ENCODE measurements around the gene COLEC11. TPM values are rescaled to one million over a fixed set of nuclear protein-coding genes. Genes with fewer than 3 reads are reported as not detected.

Gene COLEC11
- total and polyA plus RNA-seq, 2 donors (not counting 1 experiment from before 2014, with no cell fraction given), result not detected

DNA sequence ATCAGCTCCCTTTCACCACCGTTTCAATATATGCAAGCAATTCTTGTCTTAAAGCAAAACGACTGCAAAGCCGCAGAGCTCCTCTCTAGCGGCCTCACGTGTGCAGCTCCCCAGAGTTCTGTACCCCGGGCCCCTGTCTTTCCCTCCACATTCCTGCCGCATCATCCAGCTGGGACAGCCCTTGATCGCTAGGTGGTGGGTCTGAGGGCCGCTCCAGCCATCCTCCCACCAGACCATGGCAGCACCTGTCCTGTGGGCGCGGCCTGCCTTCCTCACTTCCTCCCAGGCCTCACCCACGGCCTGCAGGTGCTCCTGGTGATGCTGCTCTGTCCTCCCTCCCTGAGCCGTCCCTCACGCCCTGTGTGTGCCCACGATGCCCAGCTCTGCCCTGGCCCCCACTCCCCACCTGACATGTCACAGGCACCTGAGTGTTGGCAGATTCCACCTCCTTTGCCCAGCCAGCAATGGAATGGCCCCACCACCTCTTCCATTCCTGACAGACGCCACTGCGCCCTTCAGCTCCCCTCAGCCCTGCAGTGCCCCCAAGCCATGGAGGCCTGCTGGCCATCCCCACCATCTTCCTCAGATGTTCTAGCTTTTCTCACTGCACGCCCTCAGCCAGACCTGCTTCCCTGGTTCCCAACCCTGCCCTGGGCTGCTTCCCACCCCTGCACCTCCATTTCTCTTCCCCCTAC lies 47.8 kb downstream of the COLEC11 start:
- ChIA-PET POLR2A (no interaction called here), CTCF (no interaction called here)
- intact Hi-C loops (cut with micrococcal nuclease), result no loop called here
- Histone ChIP-seq H3K9ac (ENCODE audit: low read length) (no peak overlapping the region), H3K4me3 (ENCODE audit: control extremely low read depth in 1 of 5, extremely low read depth in 1 of 5, insufficient read depth in 1 of 5, low read depth in 2 of 5, low read length in 4 of 5) (no peak overlapping the region), H2AFZ (ENCODE audit: insufficient read depth, low read depth, low read length, poor library complexity, severe bottlenecking) (no peak overlapping the region), H3K4me2 (replicated peaks; ENCODE audit: low read depth, low read length, poor library complexity, severe bottlenecking) (no peak overlapping the region), H3K36me3 (replicated peaks in 1 of 2; ENCODE audit: control extremely low read depth in 1 of 2, control insufficient read depth in 1 of 2, extremely low read depth in 1 of 2, insufficient read depth in 2 of 2, low read length in 1 of 2) (no peaks in the 10 kb centered on the region), H3K9me3 (ENCODE audit: control extremely low read depth in 1 of 3, control insufficient read depth in 2 of 3, insufficient read depth in 1 of 3, low read length in 2 of 3) (no peaks in the 10 kb centered on the region), H3K79me2 (ENCODE audit: control insufficient read depth, insufficient read depth, low read length) (no peaks in the 10 kb centered on the region), H3K4me1 (ENCODE audit: control insufficient read depth in 2 of 2, insufficient read depth in 2 of 2, low read length in 2 of 2) (no peaks in the 10 kb centered on the region), H4K20me1 (ENCODE audit: control insufficient read depth, insufficient read depth, low read length, poor library complexity, severe bottlenecking) (no peaks in the 10 kb centered on the region), H3K27ac (ENCODE audit: low read length in 2 of 2) (no peak overlapping the region), H3K27me3 (replicated peaks in 1 of 4; ENCODE audit: control extremely low read depth in 1 of 4, control insufficient read depth in 3 of 4, insufficient read depth in 4 of 4, low read length in 3 of 4) (no peaks in the 10 kb centered on the region)
- DNase-seq (no peak), ATAC-seq (ENCODE audit: low read depth) (no peak)
- no peaks in the 10 kb centered on the region for H3K9me3 Mint-ChIP-seq (ENCODE audit: insufficient read depth)
- no peak for TF ChIP-seq EZH2 (IDR thresholded peaks at IDR 0.05; ENCODE audit: borderline replicate concordance, insufficient read depth, low read depth, low read length, poor library complexity, severe bottlenecking)
- TF ChIP-seq, protein P1, sequence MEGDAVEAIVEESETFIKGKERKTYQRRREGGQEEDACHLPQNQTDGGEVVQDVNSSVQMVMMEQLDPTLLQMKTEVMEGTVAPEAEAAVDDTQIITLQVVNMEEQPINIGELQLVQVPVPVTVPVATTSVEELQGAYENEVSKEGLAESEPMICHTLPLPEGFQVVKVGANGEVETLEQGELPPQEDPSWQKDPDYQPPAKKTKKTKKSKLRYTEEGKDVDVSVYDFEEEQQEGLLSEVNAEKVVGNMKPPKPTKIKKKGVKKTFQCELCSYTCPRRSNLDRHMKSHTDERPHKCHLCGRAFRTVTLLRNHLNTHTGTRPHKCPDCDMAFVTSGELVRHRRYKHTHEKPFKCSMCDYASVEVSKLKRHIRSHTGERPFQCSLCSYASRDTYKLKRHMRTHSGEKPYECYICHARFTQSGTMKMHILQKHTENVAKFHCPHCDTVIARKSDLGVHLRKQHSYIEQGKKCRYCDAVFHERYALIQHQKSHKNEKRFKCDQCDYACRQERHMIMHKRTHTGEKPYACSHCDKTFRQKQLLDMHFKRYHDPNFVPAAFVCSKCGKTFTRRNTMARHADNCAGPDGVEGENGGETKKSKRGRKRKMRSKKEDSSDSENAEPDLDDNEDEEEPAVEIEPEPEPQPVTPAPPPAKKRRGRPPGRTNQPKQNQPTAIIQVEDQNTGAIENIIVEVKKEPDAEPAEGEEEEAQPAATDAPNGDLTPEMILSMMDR (IDR thresholded peaks at IDR 0.05), result no peak
- H3K4me3 Mint-ChIP-seq, result no peak overlapping the region
- 81% methylated on average over 15 of the region's 18 CpGs for WGBS (ENCODE audit: insufficient coverage)
- no peak overlapping the region for H3K27ac Mint-ChIP-seq
- H3K27me3 Mint-ChIP-seq, result no peaks in the 10 kb centered on the region
- no peaks in the 10 kb centered on the region for H3K4me1 Mint-ChIP-seq

GRCh38 chr2:3643371-3644245 lies 48.7 kb downstream of the COLEC11 start:
- no peaks in the 10 kb centered on the region for H4K20me1 ChIP-seq (ENCODE audit: control insufficient read depth, insufficient read depth, low read length, poor library complexity, severe bottlenecking)
- POLR2A ChIA-PET, result no interaction called here
- no peaks in the 10 kb centered on the region for H3K4me1 Mint-ChIP-seq

More at GRCh38 chr2:3643371-3644245, 48.7 kb downstream of the COLEC11 start:
- Histone ChIP-seq H3K36me3 (replicated peaks in 1 of 2; ENCODE audit: control extremely low read depth in 1 of 2, control insufficient read depth in 1 of 2, extremely low read depth in 1 of 2, insufficient read depth in 2 of 2, low read length in 1 of 2) (no peaks in the 10 kb centered on the region), H2AFZ (ENCODE audit: insufficient read depth, low read depth, low read length, poor library complexity, severe bottlenecking) (no peak overlapping the region), H3K4me3 (ENCODE audit: control extremely low read depth in 1 of 5, extremely low read depth in 1 of 5, insufficient read depth in 1 of 5, low read depth in 2 of 5, low read length in 4 of 5) (no peak overlapping the region), H3K79me2 (ENCODE audit: control insufficient read depth, insufficient read depth, low read length) (no peaks in the 10 kb centered on the region), H3K27ac (ENCODE audit: low read length in 2 of 2) (no peak overlapping the region), H3K27me3 (replicated peaks in 1 of 4; ENCODE audit: control extremely low read depth in 1 of 4, control insufficient read depth in 3 of 4, insufficient read depth in 4 of 4, low read length in 3 of 4) (no peaks in the 10 kb centered on the region), H3K4me1 (ENCODE audit: control insufficient read depth in 2 of 2, insufficient read depth in 2 of 2, low read length in 2 of 2) (no peaks in the 10 kb centered on the region), H3K9ac (ENCODE audit: low read length) (no peak overlapping the region), H3K9me3 (ENCODE audit: control extremely low read depth in 1 of 3, control insufficient read depth in 2 of 3, insufficient read depth in 1 of 3, low read length in 2 of 3) (no peaks in the 10 kb centered on the region), H3K4me2 (replicated peaks; ENCODE audit: low read depth, low read length, poor library complexity, severe bottlenecking) (no peak overlapping the region)
- H3K4me3 Mint-ChIP-seq, result no peak overlapping the region
- ATAC-seq (ENCODE audit: low read depth) (no peak), DNase-seq (no peak)
- WGBS (ENCODE audit: insufficient coverage), result 94% methylated on average over 46 of the region's 48 CpGs
- no peaks in the 10 kb centered on the region for H3K9me3 Mint-ChIP-seq (ENCODE audit: insufficient read depth)
- no peaks in the 10 kb centered on the region for H3K27me3 Mint-ChIP-seq
- no peak for TF ChIP-seq EZH2 (IDR thresholded peaks at IDR 0.05; ENCODE audit: borderline replicate concordance, insufficient read depth, low read depth, low read length, poor library complexity, severe bottlenecking)
- TF ChIP-seq, protein P1 (IDR thresholded peaks at IDR 0.05), result no peak
- intact Hi-C loops (cut with micrococcal nuclease), result no loop called here
- CTCF ChIA-PET, result no interaction called here
- no peak overlapping the region for H3K27ac Mint-ChIP-seq

Data from B cell (primary cell).